Keratinocyte (primary cell): Measurements from ENCODE around the gene CYP2S1. TPM values are rescaled to one million over a fixed set of nuclear protein-coding genes. Genes with fewer than 3 reads are reported as not detected.

ENCODE experiments used
- DNase-seq: peaks from one replicate; pipeline ENCODE4 v3.0.0-alpha.2; 2011; ENCODE audit warnings: low read depth, missing footprints, low spot score
- FAIRE-seq: peaks from 2 replicates; lab custom pipeline; 2011; peaks lifted over from hg19 to GRCh38; lab: Jason Lieb, UNC
- H2AFZ ChIP-seq: 2 replicates; pipeline ENCODE4 v1.6.0; 2012; ENCODE audit warnings: low read length, control low read depth, inconsistent platforms; ENCODE audit not compliant: control insufficient read depth
- H3K27ac ChIP-seq: 2 replicates; pipeline ENCODE4 v1.5.1; 2011; ENCODE audit warnings: low read length; ENCODE audit not compliant: control insufficient read depth, insufficient read depth
- H3K27me3 ChIP-seq: 3 replicates; pipeline ENCODE4 v1.6.0; 2011; ENCODE audit warnings: low read length; ENCODE audit not compliant: control insufficient read depth, insufficient read depth; ENCODE audit errors: extremely low read depth
- H3K36me3 ChIP-seq, 2 experiments: 2 replicates in 1 of 2; 3 replicates in 1 of 2; pipeline ENCODE4 v1.5.1; 2011; ENCODE audit warnings: low read length in 2 of 2, mild to moderate bottlenecking in 1 of 2; ENCODE audit not compliant: control insufficient read depth in 2 of 2, insufficient read depth in 2 of 2; ENCODE audit errors: extremely low read depth in 1 of 2
- H3K4me1 ChIP-seq: 3 replicates; pipeline ENCODE4 v1.5.1; 2011; ENCODE audit warnings: low read length; ENCODE audit not compliant: control insufficient read depth, insufficient read depth; ENCODE audit errors: extremely low read depth
- H3K4me2 ChIP-seq: 3 replicates; pipeline ENCODE4 v1.6.0; 2011; ENCODE audit warnings: low read depth, low read length; ENCODE audit not compliant: control insufficient read depth, insufficient read depth; ENCODE audit errors: extremely low read depth
- H3K4me3 ChIP-seq, 3 experiments: fragments of 200-600 bp in 1 of 3; sonication (generic) in 1 of 3; 2 replicates in 2 of 3; 3 replicates in 1 of 3; pipeline ENCODE4 v1.5.1; 2011 to 2016; ENCODE audit warnings: low read length in 3 of 3, mild to moderate bottlenecking in 3 of 3, control low read depth in 2 of 3, inconsistent platforms in 1 of 3, low read depth in 1 of 3, mixed read lengths in 1 of 3, mixed run types in 1 of 3, moderate library complexity in 1 of 3; ENCODE audit not compliant: control insufficient read depth in 2 of 3, insufficient read depth in 2 of 3; ENCODE audit errors: extremely low read depth in 1 of 3
- H3K79me2 ChIP-seq: 2 replicates; pipeline ENCODE4 v1.6.0; 2012; ENCODE audit warnings: low read length; ENCODE audit not compliant: control insufficient read depth, insufficient read depth
- H3K9ac ChIP-seq: 3 replicates; pipeline ENCODE4 v1.6.0; 2011; ENCODE audit warnings: low read length; ENCODE audit not compliant: control insufficient read depth, insufficient read depth; ENCODE audit errors: extremely low read depth
- H3K9me1 ChIP-seq: 3 replicates; pipeline ENCODE4 v1.6.0; 2011; ENCODE audit warnings: low read length; ENCODE audit not compliant: control insufficient read depth, insufficient read depth; ENCODE audit errors: extremely low read depth
- H3K9me3 ChIP-seq: 2 replicates; pipeline ENCODE4 v1.5.1; 2012; ENCODE audit warnings: low read depth, low read length; ENCODE audit not compliant: control insufficient read depth
- H4K20me1 ChIP-seq: 3 replicates; pipeline ENCODE4 v1.6.0; 2011; ENCODE audit warnings: low read length; ENCODE audit not compliant: control insufficient read depth, insufficient read depth; ENCODE audit errors: extremely low read depth
- EZH2 ChIP-seq: IDR thresholded peaks from one replicate; pipeline ENCODE4 v1.6.1; 2012; ENCODE audit warnings: inconsistent platforms, mild to moderate bottlenecking, low read length, moderate library complexity
- dilution Hi-C: fragments of 300-500 bp; cut with MboI; formaldehyde crosslinking; loops from one replicate; pipeline ENCODE4 v1.7.0; 2020; ENCODE audit warnings: low sequenced_read_pairs; ENCODE audit not compliant: extremely low pct_ligation_motif_present
- polyA plus RNA-seq, 5 experiments: library from polyadenylated mRNA; depleted of rRNA in 3 of 5; stranded (reverse) in 3 of 5; stranded (forward) in 1 of 5; unstranded in 1 of 5; fragments of >200 nt; gene quantifications; 1 replicate in 1 of 5; 2 replicates in 3 of 5; 3 replicates in 1 of 5; pipeline versions ENCODE4 v1.2.1 to v1.2.3, GENCODE V29; 2011 to 2012; ENCODE audit warnings: missing spikeins in 2 of 5, low read depth in 1 of 5, low replicate concordance in 1 of 5
- TF ChIP-seq, protein P1 (sequence below), 3 experiments: IDR thresholded peaks in 1 of 3; conservative IDR thresholded peaks in 1 of 3; optimal IDR thresholded peaks in 1 of 3; 2 replicates in 2 of 3; 3 replicates in 1 of 3; pipeline versions ENCODE3 to v1.5.1; 2011; ENCODE audit warnings: low read length in 3 of 3, mild to moderate bottlenecking in 3 of 3, moderate library complexity in 2 of 3, control low read depth in 1 of 3, inconsistent platforms in 1 of 3; ENCODE audit not compliant: insufficient read depth in 2 of 3; ENCODE audit errors: extremely low read depth in 1 of 3

CYP2S1 gene
- polyA plus RNA-seq, 1 donor (not counting 4 experiments of a cell fraction or from before 2014, with no cell fraction given): 4.9 TPM

DNA sequence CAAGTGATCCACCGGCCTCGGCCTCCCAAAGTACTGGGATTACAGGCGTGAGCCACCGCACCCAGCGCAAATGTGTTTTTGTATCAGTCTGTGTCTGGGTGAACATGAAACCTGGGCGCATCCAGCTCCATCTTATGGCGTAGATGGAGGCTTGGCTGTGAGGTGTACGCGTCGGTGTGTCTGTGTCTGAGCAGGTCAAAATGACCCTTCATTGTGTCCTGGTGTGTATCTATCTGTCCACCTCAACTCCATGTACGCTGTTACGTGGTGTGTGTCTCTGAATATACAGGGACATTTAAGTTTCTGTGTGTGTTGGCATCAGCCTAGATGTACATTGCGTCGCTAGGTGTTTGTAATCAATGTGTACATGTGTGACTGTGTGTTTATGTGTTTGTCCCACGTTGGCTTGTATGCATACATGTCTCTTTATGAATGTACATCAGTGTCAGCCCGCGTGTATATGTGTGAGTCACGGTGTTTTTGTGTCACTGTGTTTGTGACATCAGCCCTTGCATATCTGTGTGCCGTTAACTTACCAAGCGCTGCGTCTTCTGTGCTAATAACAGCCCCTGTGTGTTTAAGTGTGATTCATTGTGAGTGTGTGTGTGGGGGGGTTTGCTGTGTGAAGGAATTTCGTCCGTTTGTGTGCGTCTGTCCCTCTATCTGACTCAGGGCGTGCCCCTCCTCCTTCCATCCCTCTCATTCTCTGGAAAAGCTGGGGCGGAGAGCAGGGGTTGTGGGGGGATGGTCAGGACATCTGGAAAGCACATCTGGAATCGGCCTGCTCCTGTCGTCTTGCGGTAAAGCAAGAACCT, 32.4 kb downstream of the CYP2S1 start:
- Histone ChIP-seq H3K9me1 (peaks cover 6% of the 10 kb centered on the region), H3K79me2 (peaks cover 20% of the 10 kb centered on the region), H3K4me1 (peaks cover 55% of the 10 kb centered on the region), H3K9ac (peak overlapping the region; percentile 83), H2AFZ (peak overlapping the region; percentile 59), H3K4me2 (peak overlapping the region; percentile 82), H3K36me3 (peaks cover 1 to 37% of the 10 kb centered on the region in 2 experiments), H4K20me1 (no peaks in the 10 kb centered on the region), H3K27ac (peak overlapping the region; percentile 96), H3K4me3 (peak overlapping the region; percentile 18 to 55 (median 32)), H3K9me3 (no peaks in the 10 kb centered on the region), H3K27me3 (no peaks in the 10 kb centered on the region)
- peak; percentile 94 for DNase-seq
- FAIRE-seq: peak; percentile 95
- no peak for TF ChIP-seq EZH2
- TF ChIP-seq, protein P1, sequence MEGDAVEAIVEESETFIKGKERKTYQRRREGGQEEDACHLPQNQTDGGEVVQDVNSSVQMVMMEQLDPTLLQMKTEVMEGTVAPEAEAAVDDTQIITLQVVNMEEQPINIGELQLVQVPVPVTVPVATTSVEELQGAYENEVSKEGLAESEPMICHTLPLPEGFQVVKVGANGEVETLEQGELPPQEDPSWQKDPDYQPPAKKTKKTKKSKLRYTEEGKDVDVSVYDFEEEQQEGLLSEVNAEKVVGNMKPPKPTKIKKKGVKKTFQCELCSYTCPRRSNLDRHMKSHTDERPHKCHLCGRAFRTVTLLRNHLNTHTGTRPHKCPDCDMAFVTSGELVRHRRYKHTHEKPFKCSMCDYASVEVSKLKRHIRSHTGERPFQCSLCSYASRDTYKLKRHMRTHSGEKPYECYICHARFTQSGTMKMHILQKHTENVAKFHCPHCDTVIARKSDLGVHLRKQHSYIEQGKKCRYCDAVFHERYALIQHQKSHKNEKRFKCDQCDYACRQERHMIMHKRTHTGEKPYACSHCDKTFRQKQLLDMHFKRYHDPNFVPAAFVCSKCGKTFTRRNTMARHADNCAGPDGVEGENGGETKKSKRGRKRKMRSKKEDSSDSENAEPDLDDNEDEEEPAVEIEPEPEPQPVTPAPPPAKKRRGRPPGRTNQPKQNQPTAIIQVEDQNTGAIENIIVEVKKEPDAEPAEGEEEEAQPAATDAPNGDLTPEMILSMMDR (optimal IDR thresholded peaks at IDR 0.05 in 1 of 3, IDR thresholded peaks at IDR 0.05 in 1 of 3, conservative IDR thresholded peaks at IDR 0.05 in 1 of 3; ENCODE audit: extremely low read depth in 1 of 3, insufficient read depth in 2 of 3, low read length in 3 of 3): no peak
- dilution Hi-C loops: no loop called here

DNA sequence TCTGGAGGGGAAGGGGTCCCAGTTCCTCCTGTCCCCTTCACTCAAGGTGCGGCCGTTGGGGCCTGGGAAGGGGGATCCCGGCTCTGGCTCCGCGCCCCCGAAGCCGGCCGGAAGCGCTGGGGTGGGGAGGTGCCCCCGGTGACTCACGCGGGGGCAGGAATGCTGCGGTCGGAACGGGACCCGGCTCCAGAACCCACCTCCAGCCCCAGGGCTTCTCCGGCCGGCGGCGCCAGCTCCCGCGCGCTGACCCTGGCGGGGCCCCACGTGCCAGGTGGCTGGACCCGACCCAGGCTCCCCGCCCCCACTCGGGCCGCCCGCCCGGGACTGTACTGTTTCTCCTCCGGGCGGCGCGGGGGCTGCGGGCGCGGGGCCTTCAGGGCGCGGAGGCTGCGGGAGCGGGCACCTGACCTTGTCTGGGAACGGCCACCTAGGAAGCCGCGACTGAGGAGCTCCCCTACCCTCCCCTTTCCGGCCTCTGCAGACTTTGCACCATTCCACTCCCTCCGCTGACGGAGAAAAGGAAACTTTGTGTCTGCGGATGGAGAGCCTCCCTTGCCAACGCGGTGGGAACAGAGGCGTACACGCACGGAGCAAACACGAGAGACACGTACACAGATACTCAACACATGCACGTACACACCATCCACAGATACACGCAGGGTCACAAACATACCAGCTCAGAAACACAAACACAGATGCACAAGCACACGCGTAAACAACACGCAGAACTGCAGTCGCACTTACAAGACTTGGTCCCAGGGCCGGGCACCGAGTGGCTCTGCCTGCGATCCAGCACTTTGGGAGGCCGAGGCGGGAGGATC, 33.2 kb downstream of the CYP2S1 start:
- dilution Hi-C loops: no loop called here
- Histone ChIP-seq H4K20me1 (no peaks in the 10 kb centered on the region), H3K36me3 (peaks cover 1 to 39% of the 10 kb centered on the region in 2 experiments), H3K79me2 (peaks cover 11% of the 10 kb centered on the region), H3K9me3 (no peaks in the 10 kb centered on the region), H3K4me1 (peaks cover 47% of the 10 kb centered on the region), H3K27ac (peak overlapping the region; percentile 96), H2AFZ (peak overlapping the region; percentile 59), H3K9me1 (peaks cover 6% of the 10 kb centered on the region), H3K4me2 (peak overlapping the region; percentile 82), H3K9ac (peak overlapping the region; percentile 83), H3K27me3 (no peaks in the 10 kb centered on the region), H3K4me3 (peak overlapping the region; percentile 18 to 55 (median 32))
- no peak for DNase-seq
- TF ChIP-seq EZH2: no peak
- TF ChIP-seq, protein P1 (optimal IDR thresholded peaks at IDR 0.05 in 1 of 3, IDR thresholded peaks at IDR 0.05 in 1 of 3, conservative IDR thresholded peaks at IDR 0.05 in 1 of 3; ENCODE audit: extremely low read depth in 1 of 3, insufficient read depth in 2 of 3, low read length in 3 of 3): no peak
- FAIRE-seq: no peak
